Measurements from ENCODE around the gene GTF2H3. TPM values are rescaled to one million over a fixed set of nuclear protein-coding genes. Genes with fewer than 3 reads are reported as not detected.
"Not testable (repeated sequence)": the region's sequence is repeated elsewhere in the genome, so short reads cannot be mapped to it uniquely, and the experiment has no call there.

GTF2H3 gene
- total RNA-seq, 1 donor from 2014 or later = 39.2 TPM

DNA sequence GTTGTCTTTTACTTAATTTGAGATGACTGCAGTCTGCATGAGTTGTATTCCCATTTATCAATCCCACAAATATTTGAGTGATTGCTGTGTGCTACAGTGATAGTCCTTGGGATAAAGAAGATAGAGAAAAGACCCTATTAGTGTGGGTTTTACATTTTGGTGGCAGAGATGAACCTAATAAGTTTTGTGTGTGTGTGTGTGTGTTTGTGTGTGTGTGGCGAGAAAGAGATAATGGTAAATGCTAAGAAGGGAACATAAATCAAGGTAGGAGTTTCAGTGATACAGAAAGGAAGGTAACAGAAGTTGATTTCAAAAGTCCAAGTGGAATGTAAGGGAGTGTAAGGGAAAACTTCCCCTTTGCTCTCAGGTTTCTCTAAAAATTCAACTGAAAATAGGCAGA, 34.3 kb upstream of the GTF2H3 start:
- no peak for DNase-seq (ENCODE audit: low read depth)
- Histone ChIP-seq H3K4me3 (ENCODE audit: low read depth, low read length) (no peak overlapping the region), H3K36me3 (ENCODE audit: control insufficient read depth, insufficient read depth, low read length) (peaks cover 7% of the 10 kb centered on the region), H3K27me3 (ENCODE audit: control insufficient read depth, insufficient read depth, low read length) (no peaks in the 10 kb centered on the region)
- FAIRE-seq = no peak
- TF ChIP-seq, protein P1, sequence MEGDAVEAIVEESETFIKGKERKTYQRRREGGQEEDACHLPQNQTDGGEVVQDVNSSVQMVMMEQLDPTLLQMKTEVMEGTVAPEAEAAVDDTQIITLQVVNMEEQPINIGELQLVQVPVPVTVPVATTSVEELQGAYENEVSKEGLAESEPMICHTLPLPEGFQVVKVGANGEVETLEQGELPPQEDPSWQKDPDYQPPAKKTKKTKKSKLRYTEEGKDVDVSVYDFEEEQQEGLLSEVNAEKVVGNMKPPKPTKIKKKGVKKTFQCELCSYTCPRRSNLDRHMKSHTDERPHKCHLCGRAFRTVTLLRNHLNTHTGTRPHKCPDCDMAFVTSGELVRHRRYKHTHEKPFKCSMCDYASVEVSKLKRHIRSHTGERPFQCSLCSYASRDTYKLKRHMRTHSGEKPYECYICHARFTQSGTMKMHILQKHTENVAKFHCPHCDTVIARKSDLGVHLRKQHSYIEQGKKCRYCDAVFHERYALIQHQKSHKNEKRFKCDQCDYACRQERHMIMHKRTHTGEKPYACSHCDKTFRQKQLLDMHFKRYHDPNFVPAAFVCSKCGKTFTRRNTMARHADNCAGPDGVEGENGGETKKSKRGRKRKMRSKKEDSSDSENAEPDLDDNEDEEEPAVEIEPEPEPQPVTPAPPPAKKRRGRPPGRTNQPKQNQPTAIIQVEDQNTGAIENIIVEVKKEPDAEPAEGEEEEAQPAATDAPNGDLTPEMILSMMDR (IDR thresholded peaks at IDR 0.05; ENCODE audit: insufficient read depth, low read length, severe bottlenecking) = no peak

DNA sequence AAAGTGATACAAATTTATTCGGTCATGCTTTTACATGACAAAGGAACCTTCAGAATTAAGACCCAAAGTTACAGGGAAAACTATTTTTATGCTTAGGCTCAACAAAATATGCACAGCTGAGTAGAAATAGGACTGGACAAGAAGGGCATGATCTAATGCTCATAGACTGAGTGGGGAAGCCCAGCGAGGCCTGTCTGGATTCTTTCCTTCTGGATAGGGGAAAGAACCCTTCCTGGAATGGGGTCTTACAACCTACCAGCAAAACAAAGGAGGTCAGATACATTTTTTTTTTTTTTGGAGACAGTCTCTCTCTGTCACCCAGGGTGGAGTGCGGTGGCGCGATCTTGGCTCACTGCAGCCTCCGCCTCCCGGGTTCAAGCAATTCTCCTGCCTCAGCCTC, 33.9 kb upstream of the GTF2H3 start:
- Histone ChIP-seq H3K36me3 (ENCODE audit: control insufficient read depth, insufficient read depth, low read length) (peaks cover 8% of the 10 kb centered on the region), H3K27me3 (ENCODE audit: control insufficient read depth, insufficient read depth, low read length) (no peaks in the 10 kb centered on the region), H3K4me3 (ENCODE audit: low read depth, low read length) (no peak overlapping the region)
- DNase-seq (ENCODE audit: low read depth) (no peak), FAIRE-seq (no peak)
- TF ChIP-seq, protein P1 (IDR thresholded peaks at IDR 0.05; ENCODE audit: insufficient read depth, low read length, severe bottlenecking) = no peak

DNA sequence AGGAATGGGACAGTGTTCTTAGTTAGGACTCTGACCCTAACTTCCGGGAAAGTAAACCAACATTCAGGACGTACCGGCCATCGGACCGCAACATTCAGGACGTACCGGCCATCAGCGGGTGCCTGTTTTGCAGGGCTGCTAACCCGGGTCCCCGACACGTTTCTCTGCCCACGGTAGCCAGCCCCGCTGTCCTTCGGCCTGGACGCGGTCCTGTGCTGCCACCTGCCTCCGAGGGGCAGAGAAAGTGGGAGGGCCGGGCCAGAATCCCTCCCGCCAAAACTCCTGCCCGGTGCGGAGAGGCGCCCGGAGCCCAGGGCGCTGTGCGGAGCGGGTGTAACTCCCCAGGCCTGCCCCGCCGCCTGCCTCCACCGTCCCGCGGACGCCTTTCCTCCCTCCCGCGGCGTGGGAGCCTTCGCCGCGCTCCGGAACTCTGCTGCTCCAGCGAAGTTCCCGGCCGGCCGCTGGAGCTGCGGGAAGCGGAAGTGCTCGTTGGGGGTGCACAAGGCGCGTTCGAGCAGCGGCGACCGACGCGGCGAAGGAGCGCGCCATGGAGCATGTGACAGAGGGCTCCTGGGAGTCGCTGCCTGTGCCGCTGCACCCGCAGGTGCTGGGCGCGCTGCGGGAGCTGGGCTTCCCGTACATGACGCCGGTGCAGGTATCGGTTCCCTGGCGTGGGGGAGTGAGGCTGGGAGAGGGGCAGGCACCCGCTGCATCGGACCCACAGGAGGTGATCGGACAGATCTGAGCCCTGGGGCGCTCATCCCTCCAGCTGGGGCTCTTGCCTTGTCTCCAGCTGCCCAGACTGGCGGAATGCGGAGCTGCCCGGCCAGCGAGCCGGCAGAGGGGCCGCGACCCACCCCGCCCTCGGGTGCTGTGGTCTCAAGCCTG, 31.8 kb upstream of the GTF2H3 start, which contains the start of gene DDX55:
TSS of gene DDX55 (plus strand) at position 498 of the 888 bp plus-strand sequence. CDS start at position 548, 50 bp downstream.
- FAIRE-seq = no peak
- peaks cover 11% of the 10 kb centered on the region for H3K36me3 ChIP-seq (ENCODE audit: control insufficient read depth, insufficient read depth, low read length)
- TF ChIP-seq, protein P1 (IDR thresholded peaks at IDR 0.05; ENCODE audit: insufficient read depth, low read length, severe bottlenecking) = peak; percentile 60

DNA sequence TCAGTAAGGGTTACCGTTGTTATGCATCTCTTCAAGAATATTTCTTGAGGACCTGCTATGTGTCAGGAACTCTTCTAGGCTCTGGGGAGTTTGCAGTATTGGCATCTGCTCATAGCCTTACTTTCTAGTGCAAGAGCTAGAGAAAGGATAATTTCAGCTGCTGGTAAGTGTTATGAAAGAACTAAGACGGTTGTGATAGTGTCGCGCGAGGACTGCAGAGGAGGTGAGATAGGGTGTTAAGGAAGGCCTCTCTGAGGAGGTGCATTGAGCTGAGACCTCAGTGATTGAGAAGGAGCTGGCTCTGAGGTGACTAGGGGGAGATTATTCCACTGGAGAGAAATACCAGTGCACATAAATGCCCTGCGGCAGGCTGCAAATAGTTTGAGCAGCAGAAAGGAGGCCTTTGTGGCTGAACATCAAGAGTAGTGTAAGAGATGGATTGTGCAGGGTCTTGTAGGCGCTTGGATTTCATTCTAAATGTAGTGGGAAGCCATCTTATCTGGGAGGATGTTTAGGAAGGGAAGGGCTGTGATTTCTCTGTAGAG, 30.9 kb upstream of the GTF2H3 start:
- H3K4me3 ChIP-seq (ENCODE audit: low read depth, low read length) = peak overlapping the region; percentile 100
- H3K27me3 ChIP-seq (ENCODE audit: control insufficient read depth, insufficient read depth, low read length) = no peaks in the 10 kb centered on the region
- peaks cover 16% of the 10 kb centered on the region for H3K36me3 ChIP-seq (ENCODE audit: control insufficient read depth, insufficient read depth, low read length)
- FAIRE-seq = no peak
- DNase-seq (ENCODE audit: low read depth) = no peak
- TF ChIP-seq, protein P1 (IDR thresholded peaks at IDR 0.05; ENCODE audit: insufficient read depth, low read length, severe bottlenecking) = no peak

More for the DNA sequence above, 31.8 kb upstream of the GTF2H3 start, which contains the start of gene DDX55:
- Histone ChIP-seq H3K27me3 (ENCODE audit: control insufficient read depth, insufficient read depth, low read length) (no peaks in the 10 kb centered on the region), H3K4me3 (ENCODE audit: low read depth, low read length) (peak within 1 kb of the TSS; percentile 100)
- DNase-seq (ENCODE audit: low read depth) = peak; percentile 53

DNA sequence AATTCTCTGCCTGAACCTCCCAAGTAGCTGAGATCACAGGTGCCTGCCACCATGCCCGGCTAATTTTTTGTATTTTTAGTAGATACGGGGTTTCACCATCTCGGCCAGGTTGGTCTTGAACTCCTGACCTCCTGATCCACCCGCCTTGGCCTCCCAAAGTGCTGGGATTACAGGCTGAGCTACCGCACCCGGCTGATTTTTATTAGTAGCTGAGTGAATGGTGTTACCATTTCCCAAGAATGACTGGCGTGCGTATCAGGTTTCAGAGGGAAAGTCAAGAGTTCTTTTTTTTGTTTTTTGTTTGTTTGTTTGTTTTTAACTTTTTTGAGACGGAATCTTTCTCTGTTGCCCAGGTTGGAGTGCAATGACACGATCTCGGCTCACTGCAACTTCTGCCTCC, 30.1 kb upstream of the GTF2H3 start:
- not testable (repeated sequence) for H3K27me3 ChIP-seq (ENCODE audit: control insufficient read depth, insufficient read depth, low read length); H3K4me3 ChIP-seq (ENCODE audit: low read depth, low read length); FAIRE-seq; DNase-seq (ENCODE audit: low read depth)
- H3K36me3 ChIP-seq (ENCODE audit: control insufficient read depth, insufficient read depth, low read length) = peaks cover 20% of the 10 kb centered on the region

DNA sequence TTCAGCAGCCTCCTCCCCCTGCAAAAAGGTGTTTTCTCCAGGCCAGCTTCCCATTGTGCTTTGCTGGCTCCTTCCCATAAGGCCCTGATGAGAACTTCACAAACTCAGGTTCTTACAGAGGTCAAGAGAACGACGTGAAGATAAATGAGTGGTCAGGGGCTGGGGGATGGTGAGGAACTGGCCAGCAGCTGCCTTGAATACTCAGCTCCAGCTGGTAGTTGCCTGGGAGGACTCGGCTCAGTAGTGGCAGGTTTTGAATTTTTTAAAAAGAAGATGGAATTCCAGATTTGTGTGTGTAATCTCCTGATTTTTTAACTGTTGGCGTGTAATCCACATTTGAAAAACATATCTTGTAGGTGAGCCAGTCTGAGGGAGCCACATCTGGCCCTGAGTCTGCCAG, 25.9 kb upstream of the GTF2H3 start:
- H3K36me3 ChIP-seq (ENCODE audit: control insufficient read depth, insufficient read depth, low read length) = peaks cover 34% of the 10 kb centered on the region

More for the DNA sequence above, 25.9 kb upstream of the GTF2H3 start:
- Histone ChIP-seq H3K27me3 (ENCODE audit: control insufficient read depth, insufficient read depth, low read length) (no peaks in the 10 kb centered on the region), H3K4me3 (ENCODE audit: low read depth, low read length) (no peak overlapping the region)
- no peak for DNase-seq (ENCODE audit: low read depth)
- TF ChIP-seq, protein P1 (IDR thresholded peaks at IDR 0.05; ENCODE audit: insufficient read depth, low read length, severe bottlenecking) = no peak
- no peak for FAIRE-seq
